ENCODE data around the gene PBXIP1. TPM values are rescaled to one million over a fixed set of nuclear protein-coding genes. Genes with fewer than 3 reads are reported as not detected.

Gene PBXIP1
- total and polyA plus RNA-seq, 2 of the 13 experiments (the other 11 are each of a cell fraction or from before 2014, with no cell fraction given) = 16.3 to 31.9 TPM

GRCh38 chr1:154931940-154932487, 23.9 kb downstream of the PBXIP1 start (continued):
- TF ChIP-seq, protein P1, sequence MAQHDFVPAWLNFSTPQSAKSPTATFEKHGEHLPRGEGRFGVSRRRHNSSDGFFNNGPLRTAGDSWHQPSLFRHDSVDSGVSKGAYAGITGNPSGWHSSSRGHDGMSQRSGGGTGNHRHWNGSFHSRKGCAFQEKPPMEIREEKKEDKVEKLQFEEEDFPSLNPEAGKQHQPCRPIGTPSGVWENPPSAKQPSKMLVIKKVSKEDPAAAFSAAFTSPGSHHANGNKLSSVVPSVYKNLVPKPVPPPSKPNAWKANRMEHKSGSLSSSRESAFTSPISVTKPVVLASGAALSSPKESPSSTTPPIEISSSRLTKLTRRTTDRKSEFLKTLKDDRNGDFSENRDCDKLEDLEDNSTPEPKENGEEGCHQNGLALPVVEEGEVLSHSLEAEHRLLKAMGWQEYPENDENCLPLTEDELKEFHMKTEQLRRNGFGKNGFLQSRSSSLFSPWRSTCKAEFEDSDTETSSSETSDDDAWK (CRISPR knock-in tag; IDR thresholded peaks at IDR 0.05) = no peak
- TF ChIP-seq ELF4 (CRISPR knock-in tag; IDR thresholded peaks at IDR 0.05; ENCODE audit: borderline replicate concordance) (no peak), ZNF235 (CRISPR knock-in tag; IDR thresholded peaks at IDR 0.05; ENCODE audit: borderline replicate concordance) (no peak), ZNF644 (CRISPR knock-in tag; IDR thresholded peaks at IDR 0.05; ENCODE audit: low read depth) (no peak), RNF2 (conservative IDR thresholded peaks at IDR 0.05; ENCODE audit: low read depth) (no peak), ZNF33B (CRISPR knock-in tag; IDR thresholded peaks at IDR 0.05) (no peak), MYNN (CRISPR knock-in tag; IDR thresholded peaks at IDR 0.05; ENCODE audit: low read depth) (no peak), ZKSCAN1 (IDR thresholded peaks at IDR 0.05; ENCODE audit: low read length) (no peak), ZNF512B (CRISPR knock-in tag; IDR thresholded peaks at IDR 0.05; ENCODE audit: borderline replicate concordance) (no peak), HNRNPL (IDR thresholded peaks at IDR 0.05; ENCODE audit: low read depth, low read length) (peak; percentile 85), ZHX2 (IDR thresholded peaks at IDR 0.05; ENCODE audit: low read depth) (0 out of 2 replicates have a peak, but pooled peaks have one; percentile 29), ZHX2 (CRISPR knock-in tag; IDR thresholded peaks at IDR 0.05; ENCODE audit: borderline replicate concordance) (no peak), CEBPB (IDR thresholded peaks at IDR 0.05; ENCODE audit: borderline replicate concordance, low read depth, low read length) (no peak), AHR (CRISPR knock-in tag; IDR thresholded peaks at IDR 0.05) (no peak; the same call in 1 of the 2 replicates), ZNF552 (CRISPR knock-in tag; IDR thresholded peaks at IDR 0.05; ENCODE audit: borderline replicate concordance) (no peak)
- TF ChIP-seq, protein P2, sequence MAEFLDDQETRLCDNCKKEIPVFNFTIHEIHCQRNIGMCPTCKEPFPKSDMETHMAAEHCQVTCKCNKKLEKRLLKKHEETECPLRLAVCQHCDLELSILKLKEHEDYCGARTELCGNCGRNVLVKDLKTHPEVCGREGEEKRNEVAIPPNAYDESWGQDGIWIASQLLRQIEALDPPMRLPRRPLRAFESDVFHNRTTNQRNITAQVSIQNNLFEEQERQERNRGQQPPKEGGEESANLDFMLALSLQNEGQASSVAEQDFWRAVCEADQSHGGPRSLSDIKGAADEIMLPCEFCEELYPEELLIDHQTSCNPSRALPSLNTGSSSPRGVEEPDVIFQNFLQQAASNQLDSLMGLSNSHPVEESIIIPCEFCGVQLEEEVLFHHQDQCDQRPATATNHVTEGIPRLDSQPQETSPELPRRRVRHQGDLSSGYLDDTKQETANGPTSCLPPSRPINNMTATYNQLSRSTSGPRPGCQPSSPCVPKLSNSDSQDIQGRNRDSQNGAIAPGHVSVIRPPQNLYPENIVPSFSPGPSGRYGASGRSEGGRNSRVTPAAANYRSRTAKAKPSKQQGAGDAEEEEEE (CRISPR knock-in tag; IDR thresholded peaks at IDR 0.05; ENCODE audit: borderline replicate concordance) = 0 out of 2 replicates have a peak, but pooled peaks have one; percentile 19
- TF ChIP-seq, protein P3, sequence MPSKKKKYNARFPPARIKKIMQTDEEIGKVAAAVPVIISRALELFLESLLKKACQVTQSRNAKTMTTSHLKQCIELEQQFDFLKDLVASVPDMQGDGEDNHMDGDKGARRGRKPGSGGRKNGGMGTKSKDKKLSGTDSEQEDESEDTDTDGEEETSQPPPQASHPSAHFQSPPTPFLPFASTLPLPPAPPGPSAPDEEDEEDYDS (CRISPR knock-in tag; IDR thresholded peaks at IDR 0.05) = peak; percentile 78
